CD4-positive, alpha-beta T cell treated with Interleukin-6 at 100 ng/mL for 8 hours (primary cell): ENCODE results near the gene STAT5A.
"Not testable (repeated sequence)": the region's sequence is repeated elsewhere in the genome, so short reads cannot be mapped to it uniquely, and the experiment has no call there.

ENCODE experiments used
- DNase-seq: peaks from one replicate; pipeline ENCODE4 v3.0.0-alpha.2; 2020; ENCODE audit warnings: mixed read lengths, low spot score

Gene STAT5A

DNA sequence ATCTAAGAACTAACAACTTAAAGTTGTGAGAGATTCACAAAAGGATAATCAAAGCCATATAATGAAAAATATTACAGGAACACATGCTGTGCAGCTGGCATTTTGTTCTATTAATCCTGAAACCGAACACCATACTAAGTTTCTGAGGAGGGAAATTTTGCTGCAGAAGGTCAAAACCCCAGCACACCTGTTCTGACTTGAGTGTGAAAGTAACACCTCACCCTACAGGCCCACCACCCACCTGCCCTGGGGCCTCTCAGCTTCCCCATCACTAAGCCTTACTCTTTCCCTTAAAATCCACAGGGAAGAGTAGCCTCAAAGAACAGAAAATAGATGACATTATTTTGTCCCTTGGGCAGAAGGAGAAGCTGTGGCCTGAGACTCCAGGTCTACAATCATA is 44.8 kb downstream of the STAT5A start:
- no peak for DNase-seq

DNA sequence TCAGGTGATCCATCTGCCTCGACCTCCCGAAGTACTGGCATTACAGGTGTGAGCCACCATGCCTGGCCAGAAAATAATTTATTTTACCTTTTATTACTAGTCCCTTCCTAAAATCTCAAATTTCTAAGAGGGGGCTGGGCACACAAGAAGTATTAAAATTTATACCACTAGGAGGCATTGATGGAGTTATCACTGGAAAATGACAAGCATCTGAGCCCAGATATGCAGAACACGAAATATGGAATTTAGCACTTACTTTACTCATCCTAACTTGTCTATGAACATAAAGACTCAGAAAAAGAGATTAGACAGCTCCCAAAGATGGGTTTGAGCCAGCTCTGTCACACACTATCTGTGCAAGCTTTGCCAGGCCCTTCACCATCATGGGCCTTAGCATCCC is 46.4 kb downstream of the STAT5A start:
- DNase-seq, result no peak

DNA sequence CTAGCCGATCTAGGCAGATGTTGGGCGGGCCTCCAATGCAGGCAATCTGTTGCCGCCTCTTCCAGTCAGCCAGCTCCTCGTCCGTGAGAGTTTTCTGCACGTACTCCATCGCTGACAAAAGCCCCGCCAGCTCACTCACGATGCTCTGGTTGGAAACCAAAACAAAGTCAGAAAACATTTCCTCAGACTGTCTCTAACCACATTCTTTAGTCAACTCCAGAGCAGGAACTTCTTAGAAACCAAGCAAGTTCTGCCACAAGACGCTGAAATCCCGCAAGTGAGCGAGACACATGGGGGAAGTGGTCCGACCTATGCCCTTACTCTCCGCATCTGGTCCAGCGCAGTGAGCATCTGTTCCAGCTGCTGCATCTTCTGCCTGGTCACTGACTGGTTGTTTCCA is 49.1 kb downstream of the STAT5A start:
- peak; percentile 76 for DNase-seq

DNA sequence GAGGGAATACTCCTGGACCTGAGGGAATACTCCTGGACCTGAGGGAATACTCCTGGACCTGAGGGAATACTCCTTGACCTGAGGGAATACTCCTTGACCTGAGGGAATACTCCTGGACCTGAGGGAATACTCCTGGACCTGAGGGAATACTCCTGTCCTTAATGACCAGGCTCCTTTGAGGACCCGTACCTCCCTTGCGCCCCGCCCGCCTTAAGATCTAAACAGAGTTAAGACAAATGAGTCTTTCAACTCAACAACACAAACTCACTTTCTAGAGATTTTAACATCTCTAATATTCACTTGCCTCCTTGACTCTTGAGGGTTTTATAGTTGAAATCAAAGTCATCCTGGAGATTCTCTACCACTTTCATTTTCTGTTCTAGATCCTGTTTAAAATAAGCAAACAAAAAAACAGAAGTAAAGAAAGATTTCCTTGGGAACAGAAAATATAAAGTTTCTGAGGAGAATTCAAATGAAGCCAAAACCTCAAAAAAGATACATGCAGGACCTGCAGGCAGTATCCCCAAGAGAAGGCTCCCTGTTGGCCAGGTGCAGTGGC is 50.2 kb downstream of the STAT5A start:
- DNase-seq, result no peak

DNA sequence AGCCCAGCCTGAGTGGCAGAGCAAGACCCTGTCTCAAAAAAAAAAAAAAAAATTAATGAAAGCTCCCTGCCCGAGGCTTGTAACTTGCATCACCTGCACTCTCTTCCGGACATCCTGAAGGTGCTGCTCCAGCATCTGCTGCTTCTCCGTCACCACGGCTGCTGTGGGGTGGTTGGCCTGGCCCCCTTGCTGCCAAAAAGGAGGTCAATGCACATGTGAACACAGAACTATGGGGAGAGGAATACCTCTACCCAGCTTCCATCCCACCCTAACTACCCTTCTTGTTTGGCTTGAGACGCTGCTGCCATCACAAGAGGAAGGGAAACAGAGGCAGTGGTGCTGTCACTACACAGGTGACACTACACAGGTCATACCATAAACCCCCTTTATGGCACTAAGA is 50.9 kb downstream of the STAT5A start:
- no peak for DNase-seq

DNA sequence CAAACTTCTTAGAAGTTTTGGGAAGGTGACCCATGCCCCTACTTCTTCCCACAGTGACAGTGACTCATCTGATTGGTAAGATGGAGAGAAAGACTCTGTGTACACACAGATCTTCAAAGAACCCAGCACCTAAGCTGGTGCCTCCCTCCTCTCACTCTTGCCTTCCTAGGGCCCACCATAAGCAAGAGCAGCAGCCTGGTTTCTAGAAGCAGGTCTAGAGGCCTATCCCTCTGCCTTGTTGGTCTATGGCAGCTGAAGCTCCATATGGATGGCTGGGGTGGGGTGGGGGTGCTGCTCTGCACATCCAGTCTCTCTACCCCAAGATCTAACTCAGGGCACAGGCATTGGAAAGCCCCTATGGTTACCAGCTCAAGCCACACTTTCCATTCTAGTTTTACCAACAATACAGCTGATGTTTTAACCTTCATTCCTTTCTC is 52.4 kb downstream of the STAT5A start:
- DNase-seq, result no peak

DNA sequence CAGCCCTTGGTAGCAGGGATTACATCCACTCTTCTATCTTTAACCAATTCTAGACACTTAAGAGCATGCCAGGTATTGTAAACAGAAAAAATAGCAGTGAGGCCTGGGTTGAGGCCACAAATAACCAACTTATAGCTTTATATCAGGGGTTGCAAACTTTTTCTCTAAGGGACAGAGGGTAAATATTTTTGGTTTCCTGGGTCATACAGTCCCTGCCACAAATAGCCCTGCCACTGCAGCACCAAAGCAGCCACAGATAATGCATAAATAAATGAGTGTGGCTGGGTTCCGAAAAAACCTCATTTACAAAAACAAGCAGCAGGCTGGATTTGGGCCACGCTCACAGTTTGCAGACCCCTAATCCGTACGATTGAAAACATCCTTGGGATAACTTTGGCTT is 53.3 kb downstream of the STAT5A start:
- DNase-seq, result no peak

DNA sequence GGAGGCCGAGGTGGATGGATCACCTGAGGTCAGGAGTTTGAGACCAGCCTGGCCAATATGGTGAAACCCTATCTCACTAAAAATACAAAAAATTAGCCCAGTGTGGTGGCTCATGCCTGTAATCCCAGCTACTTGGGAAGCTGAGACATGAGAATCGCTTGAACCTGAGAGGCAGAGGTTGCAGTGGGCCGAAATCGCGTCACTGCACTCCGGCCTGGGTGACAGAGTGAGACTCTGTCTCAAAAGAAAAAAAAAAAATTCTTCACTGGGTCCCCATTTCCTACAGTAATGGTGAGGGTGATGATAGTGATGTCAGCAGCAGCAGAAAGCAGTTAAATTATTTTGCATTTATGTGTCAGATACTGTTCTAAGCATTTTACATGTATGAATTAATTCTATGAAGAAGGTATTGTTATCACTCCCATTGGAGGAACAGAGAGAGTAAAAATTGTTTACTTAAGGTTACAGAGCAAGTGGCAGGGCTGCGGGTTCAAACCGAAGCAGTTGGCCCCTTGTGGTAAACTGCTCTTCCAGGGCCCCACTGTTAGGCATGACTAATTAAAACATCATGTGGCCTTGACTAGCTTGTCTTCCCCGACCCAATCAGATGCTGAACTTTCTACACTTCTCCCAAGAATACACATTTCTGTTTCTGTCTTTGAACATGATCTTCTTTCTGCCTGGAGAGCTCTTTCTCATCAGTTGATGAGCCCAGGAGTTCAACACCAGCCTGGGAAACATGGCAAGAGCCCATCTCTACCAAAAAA is 54.1 kb downstream of the STAT5A start:
- DNase-seq, result peak; percentile 18

DNA sequence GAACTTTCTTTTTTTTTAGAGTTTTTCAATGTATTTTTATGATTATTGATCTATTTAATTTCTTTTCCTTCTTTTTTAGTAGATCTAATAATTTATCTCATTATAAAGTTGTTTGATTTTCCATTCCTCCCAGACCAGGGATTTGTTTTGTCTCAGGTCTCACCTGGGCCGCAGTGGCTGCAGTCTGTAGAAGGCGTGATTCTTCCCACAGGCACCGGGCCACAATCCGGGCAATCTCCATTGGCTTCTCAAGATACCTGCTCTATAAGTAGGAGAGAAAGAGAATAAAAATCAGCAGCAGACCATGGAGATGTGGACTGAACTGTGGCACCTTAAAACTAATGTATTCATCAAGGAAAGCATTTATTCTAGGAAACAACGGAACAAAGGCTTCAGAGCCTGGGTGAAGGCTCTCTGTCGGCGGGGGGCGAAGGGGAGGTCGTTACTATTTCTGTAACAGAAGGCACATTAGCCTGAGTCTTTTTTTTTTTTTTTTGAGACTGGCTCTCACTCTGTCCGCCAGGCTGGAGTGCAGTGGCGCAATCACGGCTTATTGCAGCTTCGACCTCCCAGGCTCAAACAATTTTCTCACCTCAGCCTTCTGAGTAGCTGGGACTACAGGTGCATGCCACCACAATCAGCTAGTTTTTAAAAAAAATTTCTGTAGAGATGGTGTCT is 57.2 kb downstream of the STAT5A start:
- no peak for DNase-seq

DNA sequence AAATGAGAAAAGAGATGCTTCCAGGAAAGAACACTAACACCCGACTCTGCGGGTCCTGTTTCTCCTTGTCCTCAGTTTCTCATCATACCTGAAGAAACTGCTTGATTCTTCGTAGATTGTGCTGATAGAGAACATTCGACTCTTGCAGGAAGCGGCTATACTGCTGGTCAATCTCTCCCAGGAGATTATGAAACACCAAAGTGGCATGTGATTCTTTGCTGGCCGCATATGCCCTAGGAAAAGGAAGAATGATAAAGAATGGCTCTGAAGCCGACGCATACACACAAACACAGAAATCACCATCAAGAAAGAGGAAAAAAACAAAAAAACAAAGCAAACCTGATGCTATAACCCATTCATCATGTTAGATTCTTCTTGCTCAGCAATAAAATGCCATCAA is 58.2 kb downstream of the STAT5A start:
- no peak for DNase-seq

DNA sequence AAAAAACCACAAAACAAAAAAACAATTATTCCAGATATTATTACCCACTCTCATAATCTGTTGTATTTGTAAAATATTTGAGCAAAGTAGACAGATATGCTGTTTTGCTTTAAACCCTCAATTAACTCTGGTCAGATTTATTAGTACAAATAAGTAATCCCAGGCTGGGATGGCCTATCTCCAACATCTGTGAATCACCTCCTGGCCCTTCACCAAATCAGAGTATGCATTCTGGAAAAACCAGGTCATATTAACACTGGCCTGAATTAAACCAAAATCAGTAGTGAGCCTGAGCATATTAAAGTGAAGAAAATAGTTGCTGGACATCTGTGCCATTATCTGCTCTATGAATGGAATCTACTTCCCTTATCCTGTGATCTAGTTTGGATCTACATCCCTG is 58.9 kb downstream of the STAT5A start:
- no peak for DNase-seq

DNA sequence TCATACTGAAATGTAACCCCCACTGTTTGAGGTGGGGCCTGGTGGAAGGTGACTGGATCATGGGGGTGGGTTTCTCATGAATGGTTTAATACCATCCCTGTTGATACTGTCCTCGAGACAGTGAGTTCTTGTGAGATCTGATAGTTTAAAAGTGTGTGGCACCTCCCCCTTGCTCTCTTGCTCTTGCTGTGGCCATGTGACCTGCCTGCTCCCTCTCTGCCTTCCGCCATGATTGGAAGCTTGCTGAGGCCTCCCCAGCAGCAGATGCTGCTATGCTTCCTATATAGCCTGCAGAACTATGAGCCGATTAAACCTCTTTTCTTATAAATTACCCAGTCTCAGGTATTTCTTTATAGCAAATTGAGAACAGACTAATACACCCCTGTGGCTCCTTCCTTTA is 59.3 kb downstream of the STAT5A start:
- DNase-seq, result no peak

DNA sequence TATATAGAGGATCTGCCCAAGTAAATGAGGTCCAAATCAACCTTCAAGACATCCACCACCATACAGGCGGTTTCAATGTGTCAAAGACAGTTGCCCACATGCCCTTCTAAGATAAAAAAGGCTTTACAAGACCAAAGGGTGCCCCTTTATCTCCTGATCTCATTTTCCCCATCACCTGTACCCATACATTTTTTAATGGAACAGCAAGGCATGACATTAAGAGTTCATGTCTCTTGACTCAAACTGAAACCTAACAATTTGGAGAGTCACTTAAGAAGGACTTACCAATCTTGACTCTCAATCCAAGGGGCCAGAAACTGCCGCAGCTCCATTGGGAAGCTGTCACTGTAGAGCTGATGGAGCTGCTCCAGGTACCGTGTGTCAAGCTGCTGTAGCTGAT is 59.8 kb downstream of the STAT5A start:
- no peak for DNase-seq

DNA sequence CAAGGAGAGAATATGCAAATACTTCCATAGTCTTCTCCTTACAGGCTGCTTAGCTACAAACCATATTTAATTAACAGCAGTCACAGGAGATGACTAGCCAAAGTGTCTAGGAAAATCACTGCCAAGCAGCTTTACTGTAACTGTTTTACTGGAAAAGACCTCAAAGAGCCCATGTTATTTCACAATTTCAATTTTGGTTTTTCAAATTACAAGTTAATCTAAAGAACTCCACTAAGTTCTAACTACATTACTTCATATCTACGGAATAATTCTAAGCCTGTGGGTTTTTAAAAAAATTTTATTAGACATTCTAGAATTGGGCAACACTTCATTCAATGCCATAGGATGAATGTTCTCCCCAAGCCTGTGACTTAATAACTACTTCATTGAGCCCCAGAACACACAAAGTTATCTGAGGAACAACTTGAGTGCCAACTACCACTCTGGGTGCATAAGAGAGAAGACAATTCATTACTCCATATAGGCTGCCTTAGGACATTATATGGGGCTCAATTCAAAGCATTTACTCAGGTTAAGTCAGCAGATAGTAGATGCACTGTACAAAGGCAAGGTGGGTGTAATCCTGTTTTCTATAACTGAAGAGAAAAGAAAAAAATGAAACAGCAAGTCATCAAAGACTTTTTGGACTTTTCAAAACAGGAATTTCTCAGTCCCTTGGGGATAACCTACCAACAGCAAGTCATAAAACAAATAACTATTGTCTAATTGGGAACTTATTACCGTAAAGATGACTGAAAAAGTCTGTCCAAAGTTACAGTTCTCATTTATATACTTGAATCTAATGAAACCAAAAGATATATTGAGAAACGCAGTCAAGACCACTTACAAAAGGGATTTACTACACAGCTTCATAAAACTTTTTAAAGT is 66.9 kb downstream of the STAT5A start:
- no peak for DNase-seq

DNA sequence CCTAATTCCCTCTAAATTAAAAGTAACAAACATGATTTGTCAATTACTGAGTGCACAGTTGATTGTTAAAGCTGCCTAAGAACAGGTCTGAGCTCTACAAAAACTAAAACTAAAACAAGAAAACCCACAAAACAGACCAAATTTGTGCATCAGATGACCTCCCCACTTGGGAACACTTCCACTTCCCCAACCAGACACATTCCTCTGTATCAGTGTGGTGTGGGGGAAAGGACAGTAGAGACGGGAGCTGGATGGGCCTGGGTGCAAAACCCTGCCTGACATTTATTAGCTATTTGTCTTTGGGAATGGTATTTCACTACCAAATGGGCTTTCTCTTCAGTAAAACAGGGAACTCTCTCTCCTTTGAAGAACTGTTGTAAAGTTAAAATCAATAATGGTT is 70.1 kb downstream of the STAT5A start:
- DNase-seq, result no peak

DNA sequence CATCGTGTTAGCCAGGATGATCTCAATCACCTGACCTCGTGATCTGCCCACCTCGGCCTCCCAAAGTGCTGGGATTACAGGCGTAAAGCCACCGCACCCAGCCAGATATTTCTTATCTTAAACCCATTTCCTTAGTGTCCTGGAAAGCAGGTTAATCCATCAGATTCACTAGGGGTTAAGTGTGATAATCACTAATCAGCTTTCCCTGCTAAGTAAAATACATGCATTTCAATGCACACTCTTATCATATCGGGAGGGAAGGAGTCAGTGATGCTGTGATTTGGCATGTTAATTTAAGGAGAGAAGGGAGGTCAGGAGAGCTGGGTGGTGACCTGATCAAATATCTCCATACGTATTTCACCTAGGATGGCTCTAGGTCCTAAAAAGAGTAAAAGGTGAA is 70.8 kb downstream of the STAT5A start:
- no peak for DNase-seq

DNA sequence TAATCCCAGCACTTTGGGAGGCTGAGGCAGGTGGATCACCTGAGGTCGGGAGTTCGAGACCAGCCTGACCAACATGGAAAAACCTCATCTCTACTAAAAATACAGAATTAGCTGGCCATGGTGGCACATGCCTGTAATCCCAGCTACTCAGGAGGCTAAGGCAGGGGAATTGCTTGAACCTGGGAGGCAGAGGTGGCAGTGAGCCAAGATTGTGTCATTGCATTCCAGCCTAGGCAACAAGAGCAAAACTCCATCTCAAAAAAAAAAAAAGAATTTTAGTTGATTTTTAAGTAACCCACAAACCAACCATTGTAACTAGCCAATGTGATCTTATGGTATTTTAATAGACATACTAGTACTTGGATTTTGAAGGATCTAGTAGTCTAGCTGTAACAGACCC is 72.1 kb downstream of the STAT5A start:
- DNase-seq, result not testable (repeated sequence)
